HepG2 (cell line): ENCODE measurements around the gene NAP1L2. TPM values are rescaled to one million over a fixed set of nuclear protein-coding genes. Genes with fewer than 3 reads are reported as not detected.
"Not testable (repeated sequence)": the region's sequence is repeated elsewhere in the genome, so short reads cannot be mapped to it uniquely, and the experiment has no call there.

Source experiments
- ATAC-seq: fragments of 200-7000 bp; cut with Tn5 transposase; 3 replicates; pipeline ENCODE4 v1.9.1; 2020; ENCODE audit warnings: mild to moderate bottlenecking, moderate library complexity
- BruUV-seq: library from RNA; stranded (reverse); fragments of 400-500 nt; replicated peaks from 2 replicates; lab custom pipeline; 2021; lab: Mats Ljungman, UMichigan
- CTCF ChIA-PET: fragments of 300-600 bp; formaldehyde crosslinking; extraction: SDS; loops from one replicate; lab custom pipeline; 2021; ENCODE audit warnings: low total read pairs, inconsistent platforms, low intra/inter-chr PET ratio; lab: Yijun Ruan, JAX
- POLR2A ChIA-PET: fragments of 350-600 bp; sonication (Branson Sonifier 250); formaldehyde crosslinking; loops from one replicate; lab custom pipeline; 2020; ENCODE audit warnings: antibody characterized with exemption, inconsistent platforms; lab: Yijun Ruan, JAX
- DNase-seq: peaks from one replicate; pipeline ENCODE4 v3.0.0-alpha.2; 2015; ENCODE audit warnings: low spot score
- FAIRE-seq: peaks from 3 replicates; lab custom pipeline; 2011; peaks lifted over from hg19 to GRCh38; lab: Jason Lieb, UNC
- H2AFZ ChIP-seq: one replicate; pipeline ENCODE4 v1.6.1; 2011; ENCODE audit warnings: low read length, inconsistent platforms
- H3K27ac ChIP-seq: fragments of 300-600 bp; 3 replicates; pipeline ENCODE4 v1.8.0; 2011; ENCODE audit warnings: mixed run types, mild to moderate bottlenecking, mixed read lengths, low read length, inconsistent platforms; ENCODE audit not compliant: insufficient read depth; ENCODE audit errors: extremely low read length
- H3K27me3 ChIP-seq, 2 experiments: fragments of 200-600 bp in 1 of 2; 2 replicates in 1 of 2; 3 replicates in 1 of 2; pipeline versions ENCODE4 v1.6.0 to v1.8.0; 2011; ENCODE audit warnings: low read length in 2 of 2, mild to moderate bottlenecking in 2 of 2, moderate library complexity in 2 of 2, inconsistent platforms in 1 of 2; ENCODE audit not compliant: insufficient read depth in 2 of 2, control insufficient read depth in 1 of 2
- H3K36me3 ChIP-seq, 2 experiments: fragments of 200-600 bp in 1 of 2; replicated peaks in 1 of 2; 2 replicates in 1 of 2; 3 replicates in 1 of 2; pipeline versions ENCODE4 v1.5.1 to v1.8.0; 2011; ENCODE audit warnings: low read length in 2 of 2, inconsistent platforms in 1 of 2; ENCODE audit not compliant: insufficient read depth in 2 of 2, control insufficient read depth in 1 of 2
- H3K4me1 ChIP-seq: 2 replicates; pipeline ENCODE4 v1.5.1; 2012; ENCODE audit warnings: low read length, inconsistent platforms; ENCODE audit not compliant: insufficient read depth
- H3K4me2 ChIP-seq: 2 replicates; pipeline ENCODE4 v1.6.0; 2011; ENCODE audit warnings: low read depth, low read length, inconsistent platforms
- H3K4me3 ChIP-seq, 3 experiments: fragments of 200-600 bp in 1 of 3; sonication (generic), shearing (Covaris generic) in 1 of 3; replicated peaks in 1 of 3; 2 replicates each; pipeline ENCODE4 v1.5.1; 2011 to 2016; ENCODE audit warnings: low read length in 3 of 3, inconsistent platforms in 2 of 3, low read depth in 2 of 3, mild to moderate bottlenecking in 2 of 3, control low read depth in 1 of 3, mixed read lengths in 1 of 3; ENCODE audit not compliant: insufficient read depth in 1 of 3
- H3K79me2 ChIP-seq: one replicate; pipeline ENCODE4 v1.6.1; 2011; ENCODE audit warnings: low read length, inconsistent platforms; ENCODE audit not compliant: insufficient read depth
- H3K9ac ChIP-seq: 2 replicates; pipeline ENCODE4 v1.6.0; 2011; ENCODE audit warnings: mild to moderate bottlenecking, low read depth, low read length, inconsistent platforms; ENCODE audit not compliant: insufficient read depth
- H3K9me3 ChIP-seq: 2 replicates; pipeline ENCODE4 v1.5.1; 2012; ENCODE audit warnings: mild to moderate bottlenecking, low read length
- H4K20me1 ChIP-seq: 2 replicates; pipeline ENCODE4 v1.6.0; 2011; ENCODE audit warnings: inconsistent platforms, mild to moderate bottlenecking, low read length, moderate library complexity; ENCODE audit not compliant: insufficient read depth
- CHD4 ChIP-seq: fragments of 200-600 bp; sonication (generic); IDR thresholded peaks from 2 replicates; pipeline ENCODE4 v1.7.0; 2017; ENCODE audit warnings: mild to moderate bottlenecking, low read length, borderline replicate concordance
- DPF2 ChIP-seq: sonication (generic); formaldehyde crosslinking; IDR thresholded peaks from 2 replicates; pipeline ENCODE4 v1.4.0; 2020; ENCODE audit warnings: mild to moderate bottlenecking, low read depth, missing genetic modification reagents, borderline replicate concordance
- JUN ChIP-seq: sonication (generic); formaldehyde crosslinking; IDR thresholded peaks from 2 replicates; pipeline ENCODE4 v1.4.0; 2020; ENCODE audit warnings: mild to moderate bottlenecking, missing genetic modification reagents
- KDM5B ChIP-seq: sonication (generic); formaldehyde crosslinking; IDR thresholded peaks from 2 replicates; pipeline ENCODE4 v1.4.0; 2020; ENCODE audit warnings: missing genetic modification reagents, mild to moderate bottlenecking, borderline replicate concordance
- LCORL ChIP-seq, 2 experiments: fragments of 450-650 bp in 1 of 2; sonication (generic) in 1 of 2; formaldehyde crosslinking in 1 of 2; IDR thresholded peaks; 2 replicates each; pipeline versions ENCODE4 v1.5.0 to v1.6.1; 2017 to 2020; ENCODE audit warnings: antibody characterized with exemption in 1 of 2, missing genetic modification reagents in 1 of 2
- MXD1 ChIP-seq: sonication (generic); formaldehyde crosslinking; IDR thresholded peaks from 2 replicates; pipeline ENCODE4 v1.4.0; 2020; ENCODE audit warnings: mild to moderate bottlenecking, missing genetic modification reagents
- MYNN ChIP-seq: sonication (generic); formaldehyde crosslinking; IDR thresholded peaks from 2 replicates; pipeline ENCODE4 v1.4.0; 2020; ENCODE audit warnings: mild to moderate bottlenecking, low read depth, missing genetic modification reagents
- SP140L ChIP-seq: sonication (generic); formaldehyde crosslinking; IDR thresholded peaks from 2 replicates; pipeline ENCODE4 v1.4.0; 2020; ENCODE audit warnings: missing genetic modification reagents, borderline replicate concordance
- TOE1 ChIP-seq: sonication (generic); formaldehyde crosslinking; IDR thresholded peaks from 2 replicates; pipeline ENCODE4 v1.4.0; 2020; ENCODE audit warnings: mild to moderate bottlenecking, missing genetic modification reagents
- ZNF224 ChIP-seq: sonication (generic); formaldehyde crosslinking; IDR thresholded peaks from 2 replicates; pipeline ENCODE4 v1.5.0; 2020; ENCODE audit warnings: mild to moderate bottlenecking, missing genetic modification reagents
- ZNF546 ChIP-seq: sonication (generic); formaldehyde crosslinking; conservative IDR thresholded peaks from 2 replicates; pipeline ENCODE4 v1.8.1; 2023; ENCODE audit warnings: mild to moderate bottlenecking, missing genetic modification reagents
- WGBS: methylation state at CpG from one replicate; pipeline ENCODE4 v1.1.6; 2017; ENCODE audit warnings: low lambda C conversion rate; 5-methylcytosine and 5-hydroxymethylcytosine counted together
- in situ Hi-C: cut with HindIII; loops from 2 replicates; pipeline ENCODE4 v1.10.0; 2017; ENCODE audit warnings: low pct_unique_long_range_greater_than_20kb; ENCODE audit not compliant: extremely low pct_ligation_motif_present
- intact Hi-C: fragments of 100-400 bp; cut with micrococcal nuclease; formaldehyde crosslinking; loops from one replicate; pipeline ENCODE4 v1.10.0; 2022; ENCODE audit not compliant: unreplicated experiment
- polyA plus RNA-seq, 8 experiments: library from polyadenylated mRNA; depleted of rRNA in 3 of 8; stranded (reverse) in 7 of 8; unstranded in 1 of 8; fragments of >200 nt; fragmentation: Illumina TruSeq in 4 of 8; extraction: Trizol in 4 of 8; gene quantifications; 2 replicates each; pipeline versions ENCODE4 v1.2.1 to v1.2.3, GENCODE V29; 2011 to 2016; ENCODE audit warnings: low read depth in 4 of 8, missing spikeins in 1 of 8, mixed read lengths in 1 of 8; ENCODE audit not compliant: insufficient read depth in 1 of 8
- total RNA-seq, 5 experiments: library from RNA; depleted of rRNA; stranded (reverse); fragments of >200 nt; fragmentation: Illumina TruSeq; extraction: Trizol; gene quantifications; 2 replicates each; pipeline ENCODE4 v1.2.3, GENCODE V29; 2016; ENCODE audit warnings: low read depth in 1 of 5
- TF ChIP-seq, protein P1 (sequence below): sonication (generic); formaldehyde crosslinking; IDR thresholded peaks from 2 replicates; pipeline ENCODE4 v1.8.0; 2022; ENCODE audit warnings: missing genetic modification reagents, low read depth, mild to moderate bottlenecking, borderline replicate concordance

Gene NAP1L2
- total and polyA plus RNA-seq, 2 of the 13 experiments (the other 11 are each of a cell fraction or from before 2014, with no cell fraction given) = 0.07 TPM; not detected in 1

DNA sequence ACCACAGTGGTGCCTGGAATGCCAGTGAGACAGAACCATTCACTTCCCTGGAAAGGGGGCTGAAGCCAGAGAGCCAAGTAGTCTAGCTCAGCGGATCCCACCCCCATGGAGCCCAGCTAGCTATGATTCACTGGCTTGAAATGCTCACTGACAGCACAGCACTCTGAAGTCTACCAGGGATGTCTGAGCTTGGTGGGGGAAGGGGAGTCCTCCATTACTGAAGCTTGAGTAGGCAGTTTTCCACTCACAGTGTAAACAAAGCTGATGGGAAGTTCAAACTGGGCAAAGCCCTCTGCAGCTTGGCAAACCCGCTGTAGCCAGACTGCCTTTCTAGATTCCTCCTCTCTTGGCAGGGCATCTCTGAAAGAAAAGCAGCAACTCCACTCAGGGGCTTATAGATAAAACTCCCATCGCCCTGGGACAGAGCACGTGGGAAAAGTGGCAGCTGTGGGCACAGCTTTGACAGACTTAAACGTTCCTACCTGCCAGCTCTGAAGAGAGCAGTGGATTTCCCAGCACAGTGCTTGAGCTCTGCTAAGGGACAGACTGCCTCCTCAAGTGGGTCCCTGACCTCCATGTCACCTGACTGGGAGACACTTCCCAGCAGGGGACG, 32.0 kb downstream of the NAP1L2 start:
- FAIRE-seq (no peak), ATAC-seq (no peak), DNase-seq (no peak)
- ChIA-PET CTCF (no interaction called here), POLR2A (no interaction called here)
- Histone ChIP-seq H3K27me3 (no peaks in the 10 kb centered on the region), H3K36me3 (no peaks in the 10 kb centered on the region), H4K20me1 (no peaks in the 10 kb centered on the region), H3K9ac (no peak overlapping the region), H3K27ac (no peak overlapping the region), H3K79me2 (no peaks in the 10 kb centered on the region), H3K9me3 (no peaks in the 10 kb centered on the region), H2AFZ (no peak overlapping the region), H3K4me1 (no peaks in the 10 kb centered on the region), H3K4me2 (no peak overlapping the region), H3K4me3 (no peak overlapping the region)
- no peak for TF ChIP-seq DPF2 (CRISPR knock-in tag)
- TF ChIP-seq KDM5B (CRISPR knock-in tag) = no peak
- no peak for TF ChIP-seq SP140L
- TF ChIP-seq, protein P1, sequence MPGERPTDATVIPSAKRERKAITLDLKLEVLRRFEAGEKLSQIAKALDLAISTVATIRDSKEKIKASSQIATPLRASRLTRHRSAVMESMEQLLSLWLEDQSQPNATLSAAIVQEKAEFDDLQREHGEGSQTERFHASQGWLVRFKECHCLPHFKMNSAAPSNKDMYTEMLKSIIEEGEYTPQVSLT = no peak
- TF ChIP-seq ZNF224 = no peak
- TF ChIP-seq JUN (CRISPR knock-in tag) = no peak
- no peak for TF ChIP-seq CHD4
- TF ChIP-seq ZNF546 (CRISPR knock-in tag) = no peak
- TF ChIP-seq LCORL (IDR thresholded peaks at IDR 0.05) = no peak
- no peak for TF ChIP-seq LCORL (CRISPR knock-in tag; IDR thresholded peaks at IDR 0.05)
- no peak for TF ChIP-seq MXD1
- no peak for TF ChIP-seq TOE1 (CRISPR knock-in tag)
- TF ChIP-seq MYNN (CRISPR knock-in tag) = no peak
- intact Hi-C loops (no loop called here), in situ Hi-C loops (no loop called here)
- no TSS peak for BruUV-seq
- WGBS = 0% methylated on average over 1 of the region's 6 CpGs

DNA sequence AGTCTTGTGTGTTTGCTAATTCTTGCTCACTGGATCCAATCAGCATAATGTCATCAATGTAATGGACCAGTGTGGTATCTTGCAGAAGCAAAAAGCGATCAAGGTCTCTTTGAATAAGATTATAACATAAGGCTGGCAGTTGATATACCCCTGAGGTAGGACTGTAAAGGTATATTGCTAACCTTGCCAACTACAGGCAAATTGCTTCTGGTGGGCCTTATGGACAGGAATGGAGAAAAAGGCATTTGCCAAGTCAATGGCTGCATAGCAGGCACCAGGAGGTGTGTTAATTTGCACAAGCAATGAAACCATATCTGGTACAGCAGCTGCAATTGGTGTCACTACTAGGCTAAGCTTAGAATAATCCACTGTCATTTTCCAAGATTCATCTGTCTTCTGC, 45.7 kb downstream of the NAP1L2 start:
- H3K9me3 ChIP-seq, BruUV-seq, H3K27me3 ChIP-seq, H3K79me2 ChIP-seq, H3K4me2 ChIP-seq, H3K36me3 ChIP-seq, CTCF ChIA-PET, H3K27ac ChIP-seq, H3K4me1 ChIP-seq, intact Hi-C loops, FAIRE-seq, ATAC-seq, H2AFZ ChIP-seq, H3K9ac ChIP-seq, in situ Hi-C loops, DNase-seq, POLR2A ChIA-PET, H3K4me3 ChIP-seq, H4K20me1 ChIP-seq: not testable (repeated sequence)
- WGBS = 0% methylated on average over 1 of the region's 1 CpG
